ENCODE measurements around the gene RUNDC1.
A peak's percentile ranks its signal among the peaks of the same experiment; 100 is the strongest.
"Not testable (repeated sequence)": the region's sequence is repeated elsewhere in the genome, so short reads cannot be mapped to it uniquely, and the experiment has no call there.

Gene RUNDC1

DNA sequence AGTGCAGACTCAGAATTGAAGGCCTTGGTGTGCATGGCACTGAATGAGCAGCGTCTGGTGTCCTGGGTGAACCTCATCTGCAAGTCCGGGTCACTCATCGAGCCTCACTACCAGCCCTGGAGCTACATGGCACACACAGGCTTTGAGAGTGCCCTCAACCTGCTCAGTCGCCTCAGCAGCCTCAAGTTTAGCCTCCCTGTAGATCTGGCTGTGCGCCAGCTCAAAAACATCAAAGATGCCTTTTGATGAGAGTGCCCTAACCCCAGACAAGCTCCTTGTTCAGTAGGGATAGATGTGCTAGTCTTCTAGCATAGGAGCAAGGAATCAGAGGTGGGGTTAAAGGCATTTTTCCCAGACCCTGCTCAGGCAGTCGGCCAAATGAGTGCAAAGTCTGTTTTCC is 11.1 kb downstream of the RUNDC1 start:
- DNase-seq (ENCODE audit: low read depth), result no peak

DNA sequence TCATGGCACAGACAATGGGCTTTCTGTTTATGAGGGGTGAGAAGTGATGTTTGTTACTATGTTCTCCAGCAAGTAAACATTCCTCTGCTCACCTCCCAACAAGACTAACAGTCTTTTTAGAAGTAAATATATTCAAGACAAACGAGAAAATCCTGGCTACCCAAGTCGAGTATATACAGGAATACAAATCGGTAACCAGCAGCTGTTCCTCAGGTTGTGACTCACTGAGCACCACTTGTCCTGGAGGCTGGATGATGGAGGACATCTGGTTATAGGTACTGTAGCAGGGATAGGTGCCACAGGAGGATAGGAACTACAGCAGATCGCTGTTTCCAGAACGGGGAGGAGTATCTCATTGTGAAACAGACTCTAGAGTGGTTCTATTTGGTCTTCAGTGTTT is 12.5 kb downstream of the RUNDC1 start:
- no peak for DNase-seq (ENCODE audit: low read depth)

- not testable (repeated sequence) for DNase-seq (ENCODE audit: low read depth)
Measured at GRCh38 chr17:42993913-42994312, 13.5 kb downstream of the RUNDC1 start.

DNA sequence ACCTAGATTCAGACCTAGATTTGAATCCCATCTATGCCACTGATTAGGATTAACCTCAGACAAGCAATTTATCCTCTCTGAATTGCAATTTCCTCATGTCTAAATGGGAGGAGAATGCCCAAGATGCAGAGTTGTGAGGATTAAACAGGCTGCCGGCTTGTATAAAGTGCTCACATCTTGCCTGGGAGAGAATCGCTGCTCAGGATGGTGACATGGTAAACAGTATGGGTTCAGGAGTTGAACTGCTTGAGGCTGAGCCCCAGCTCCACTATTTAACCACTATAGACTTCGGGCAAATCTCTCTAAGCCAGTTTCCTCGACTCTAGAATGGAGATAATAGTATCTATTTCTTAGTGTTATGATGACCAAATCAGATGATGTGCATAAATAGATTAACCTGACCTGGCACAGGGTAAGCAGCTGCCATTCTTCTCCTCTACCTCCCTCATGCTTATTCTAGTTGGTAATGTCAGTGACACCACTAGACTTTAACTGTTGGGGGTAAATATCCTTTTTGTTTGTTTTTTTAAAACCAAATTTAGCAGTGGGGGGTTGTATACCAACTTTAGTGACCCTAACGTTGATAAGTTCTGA is 17.1 kb downstream of the RUNDC1 start:
- DNase-seq (ENCODE audit: low read depth), result no peak

GRCh38 chr17:42997984-42998938 is 17.9 kb downstream of the RUNDC1 start, which contains the start of gene RPL27:
Gene RPL27, plus strand, starts transcription at chr17:42998419. Its CDS starts 332 bp downstream, at chr17:42998751.
- DNase-seq (ENCODE audit: low read depth), result peak; percentile 96

DNA sequence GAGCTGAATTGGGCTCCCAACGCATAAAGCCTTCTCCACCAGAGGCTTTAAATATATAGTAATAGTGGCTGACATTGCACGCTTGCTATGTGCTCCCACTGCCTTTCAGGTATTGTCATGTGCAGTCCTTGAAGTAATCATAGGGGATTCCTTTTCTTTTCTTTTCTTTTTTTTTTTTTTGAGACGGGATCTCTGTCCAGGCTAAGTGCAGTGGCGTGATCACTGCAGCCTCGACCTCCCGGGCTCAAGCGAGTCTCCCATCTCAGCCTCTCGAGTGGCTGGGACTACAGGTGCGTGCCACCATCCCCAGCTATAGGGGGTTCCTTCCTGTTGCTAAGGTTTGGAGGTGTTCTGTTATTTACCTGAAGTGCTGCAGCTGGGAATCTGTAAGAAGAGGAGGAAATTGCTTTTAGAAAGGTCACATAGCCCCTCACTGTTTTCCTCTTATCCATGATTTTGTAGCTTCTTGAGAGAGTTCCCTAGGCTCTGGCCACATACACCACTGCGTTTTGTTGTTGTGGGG is 18.7 kb downstream of the RUNDC1 start:
- DNase-seq (ENCODE audit: low read depth), result no peak

- not testable (repeated sequence) for DNase-seq (ENCODE audit: low read depth)
Measured at GRCh38 chr17:43000894-43001293, 20.5 kb downstream of the RUNDC1 start.

DNA sequence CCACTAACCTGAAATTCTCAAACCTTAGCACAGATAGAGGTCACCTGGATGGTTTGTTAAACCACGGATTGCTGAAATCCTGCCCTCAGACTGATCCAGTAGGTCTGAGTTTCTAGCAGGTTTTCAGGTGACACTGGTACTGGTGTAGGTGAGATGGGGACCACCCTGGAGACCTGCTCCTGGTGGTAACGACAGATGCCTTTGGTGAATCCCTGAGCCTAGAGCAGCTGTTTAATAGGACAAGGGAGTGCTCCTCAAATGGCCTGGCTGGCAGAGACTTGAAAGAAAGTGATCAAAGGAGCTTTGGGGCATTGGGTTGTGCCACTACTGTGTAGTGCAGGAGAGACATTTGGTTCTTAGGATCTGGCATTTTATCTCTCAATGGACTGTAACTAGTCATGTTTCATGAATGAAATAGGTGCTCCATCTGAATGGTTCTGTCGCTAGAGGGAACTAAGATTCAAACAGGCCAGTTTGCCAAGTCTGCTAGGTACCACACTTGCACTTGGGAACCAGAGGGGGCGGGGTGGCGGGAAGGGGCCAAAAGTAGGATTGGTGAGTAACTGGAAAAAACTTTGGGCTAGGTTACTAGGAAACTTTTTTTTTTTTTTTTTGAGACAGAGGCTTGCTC is 23.3 kb downstream of the RUNDC1 start:
- no peak for DNase-seq (ENCODE audit: low read depth)

DNA sequence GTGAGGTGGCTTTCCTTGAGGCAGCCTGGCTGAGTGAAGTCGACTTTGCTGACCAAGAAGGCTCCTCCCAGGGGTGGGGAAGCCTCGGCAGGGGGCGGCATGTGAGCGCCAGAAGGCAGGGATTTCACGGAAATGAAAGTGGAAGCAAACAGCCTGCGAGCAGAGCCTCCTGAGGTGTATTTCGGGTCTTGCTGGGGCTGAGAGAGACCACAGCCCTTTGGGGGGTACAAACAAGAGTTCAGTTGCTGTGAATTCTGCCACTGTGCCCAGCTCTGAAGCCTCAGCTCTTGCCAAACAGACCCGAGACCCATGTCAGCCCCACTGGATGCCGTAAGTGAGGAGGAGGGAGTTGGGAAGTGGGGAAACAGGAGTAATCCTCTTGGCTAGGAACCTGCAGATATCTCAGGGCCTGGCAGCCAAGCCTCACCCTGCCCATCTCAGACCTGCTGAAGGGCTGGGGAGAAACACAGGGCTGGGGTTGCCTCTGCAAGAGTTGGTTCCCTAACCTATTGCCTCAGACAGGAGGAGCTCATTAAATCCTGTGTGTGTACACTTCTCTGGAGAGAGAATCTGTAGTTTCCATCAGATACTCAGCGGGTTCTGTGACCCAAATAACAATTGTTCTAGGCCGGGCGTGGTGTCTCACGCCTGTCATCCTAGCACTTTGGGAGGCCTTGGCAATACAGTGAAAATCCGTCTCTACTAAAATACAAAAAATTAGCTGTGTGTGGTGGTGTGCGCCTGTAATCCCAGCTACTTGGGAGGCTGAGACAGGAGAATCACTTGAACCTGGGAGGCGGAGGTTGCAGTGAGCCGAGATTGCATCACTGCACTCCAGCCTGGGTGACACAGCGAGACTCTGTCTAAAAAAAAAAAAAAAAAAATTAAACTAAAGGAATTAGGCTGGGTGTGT is 26.5 kb downstream of the RUNDC1 start, which contains the start of gene IFI35:
IFI35 (plus strand) TSS at position 146 of the 913 bp plus-strand sequence; CDS start at position 310, 164 bp downstream.
- DNase-seq (ENCODE audit: low read depth), result peak; percentile 80

GRCh38 chr17:43010667-43011308 is 30.4 kb downstream of the RUNDC1 start:
- no peak for DNase-seq (ENCODE audit: low read depth)

- DNase-seq (ENCODE audit: low read depth), result no peak
Measured at GRCh38 chr17:43011728-43012472, 31.5 kb downstream of the RUNDC1 start.

GRCh38 chr17:43013296-43013695 is 32.9 kb downstream of the RUNDC1 start:
- DNase-seq (ENCODE audit: low read depth), result no peak

DNA sequence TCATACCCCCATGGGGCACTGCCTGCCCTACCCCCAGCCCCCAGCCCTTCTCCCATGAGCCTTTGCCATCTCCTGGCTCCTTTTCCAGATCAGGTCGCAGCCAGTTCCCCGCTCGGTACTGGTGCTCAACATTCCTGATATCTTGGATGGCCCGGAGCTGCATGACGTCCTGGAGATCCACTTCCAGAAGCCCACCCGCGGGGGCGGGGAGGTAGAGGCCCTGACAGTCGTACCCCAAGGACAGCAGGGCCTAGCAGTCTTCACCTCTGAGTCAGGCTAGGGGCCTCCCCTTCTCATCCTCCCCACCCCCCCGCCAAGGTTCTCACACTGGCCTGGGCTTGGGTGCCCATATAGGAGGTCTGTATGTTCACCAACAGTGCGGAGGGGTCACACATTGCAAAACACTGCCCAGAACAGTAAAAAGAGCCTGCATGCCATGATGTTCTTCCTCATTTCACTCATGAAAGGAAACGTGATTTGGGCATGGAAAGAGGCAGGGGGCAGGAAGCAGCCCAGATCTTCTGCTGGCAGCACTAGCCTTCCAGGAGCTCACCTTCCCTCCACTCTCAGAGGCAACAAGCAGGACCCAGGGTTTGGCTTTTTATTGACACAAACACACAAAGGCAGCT is 33.8 kb downstream of the RUNDC1 start:
- DNase-seq (ENCODE audit: low read depth), result no peak

- DNase-seq (ENCODE audit: low read depth), result no peak
Measured at GRCh38 chr17:43014649-43015542, 34.5 kb downstream of the RUNDC1 start.

DNA sequence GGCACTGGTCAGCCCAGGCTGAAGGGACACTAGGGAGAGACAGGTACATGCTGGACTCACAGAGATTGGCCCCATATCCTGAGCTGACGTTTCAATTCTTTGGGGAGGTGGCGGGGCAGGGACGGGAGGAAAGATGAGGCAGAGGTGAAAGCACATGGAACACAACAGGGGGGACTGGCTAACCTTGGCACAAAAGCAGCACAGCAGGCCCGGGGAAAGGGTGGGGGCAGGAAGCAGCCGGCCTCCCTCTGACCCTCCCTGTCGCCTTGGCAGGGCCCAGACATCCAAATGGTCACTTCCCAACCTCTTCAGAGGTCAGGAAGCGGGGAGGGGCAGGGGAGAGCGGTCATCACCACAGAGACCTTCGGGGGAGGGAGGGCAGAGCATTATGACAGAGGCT is 35.2 kb downstream of the RUNDC1 start:
- DNase-seq (ENCODE audit: low read depth), result no peak

GRCh38 chr17:43016216-43016615 is 35.9 kb downstream of the RUNDC1 start:
- no peak for DNase-seq (ENCODE audit: low read depth)

DNA sequence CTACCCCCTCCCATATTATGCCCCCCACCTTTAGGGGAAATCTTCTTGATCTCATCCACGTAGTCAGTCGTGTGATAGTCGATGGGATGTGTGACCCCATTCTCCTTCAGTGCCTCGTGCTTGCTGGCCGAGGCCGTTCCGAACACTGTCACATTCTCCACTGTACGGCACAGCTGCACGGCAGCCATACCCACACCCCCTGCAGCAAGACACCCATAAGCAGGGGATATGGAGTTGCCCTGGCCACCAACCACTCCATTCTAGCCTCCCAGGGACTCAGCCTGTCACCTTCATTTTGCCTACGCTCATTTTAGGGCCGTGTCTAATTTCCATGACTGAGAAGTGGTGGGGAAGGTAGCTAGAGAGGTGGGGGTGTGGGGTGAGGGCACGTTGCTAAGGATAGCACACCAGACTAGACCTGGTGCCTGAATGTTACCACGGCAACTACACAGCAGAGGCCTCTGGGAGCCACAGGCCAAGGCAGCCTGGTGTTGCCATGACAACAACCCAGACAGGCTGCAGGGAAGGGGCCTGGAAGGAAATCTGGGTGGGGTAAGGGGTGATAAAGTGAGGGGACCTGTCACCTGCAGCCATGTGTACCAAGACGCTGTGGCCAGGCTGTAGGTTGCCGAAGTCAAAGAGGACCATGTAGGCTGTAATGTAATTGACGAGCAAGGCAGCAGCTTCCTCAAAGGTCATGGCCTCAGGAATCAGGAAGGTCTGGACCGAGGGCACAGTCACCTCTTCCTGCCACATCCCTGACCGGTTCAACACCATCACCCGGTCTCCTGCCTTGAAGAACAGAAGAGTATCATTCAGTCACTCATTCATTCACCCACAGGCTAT is 37.9 kb downstream of the RUNDC1 start:
- no peak for DNase-seq (ENCODE audit: low read depth)

DNA sequence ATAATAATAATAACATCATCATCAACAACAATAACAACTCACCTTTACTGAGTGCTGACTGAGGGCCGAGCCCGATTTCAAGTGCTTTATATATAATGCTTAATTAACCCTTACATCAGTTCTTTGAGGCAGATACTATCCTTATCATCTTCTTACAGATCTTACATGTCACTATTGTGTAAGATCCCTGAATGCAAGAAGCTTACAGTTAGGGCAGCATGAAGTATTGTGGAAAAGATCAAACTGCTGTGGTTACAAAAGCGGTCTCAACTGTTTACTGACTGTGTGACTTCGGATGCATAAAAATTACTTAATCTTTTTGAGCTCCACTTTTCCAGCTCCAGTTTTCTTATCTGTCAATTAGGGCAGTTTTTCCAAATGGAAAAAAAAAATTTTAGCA is 38.6 kb downstream of the RUNDC1 start:
- no peak for DNase-seq (ENCODE audit: low read depth)

Measured in activated gamma-delta T cell treated with anti-CD3 and anti-CD28 coated beads, Interleukin-2, amount 50 U/mL, for 16 hours (primary cell).